Stimulated activated CD8-positive, alpha-beta memory T cell treated with anti-CD3 and anti-CD28 coated beads, Interleukin-15, amount 100 ng/mL, for 48 hours (primary cell): ENCODE results near the gene MLPH.

Source experiments
- DNase-seq, 2 donors: peaks; one replicate each; pipeline ENCODE4 v3.0.0-alpha.2; 2020; ENCODE audit warnings: low read depth in 2 of 2

The MLPH gene

GRCh38 chr2:237603049-237603717 lies 116.1 kb downstream of the MLPH start:
- DNase-seq, result no peak

- no peak for DNase-seq
Observed at GRCh38 chr2:237603718-237604362, 116.8 kb downstream of the MLPH start.

GRCh38 chr2:237604391-237604790 lies 117.3 kb downstream of the MLPH start:
- no peak for DNase-seq
